HL-60 (cell line): ENCODE measurements around the gene RIPK4.

Experiments used
- CTCF ChIP-seq: IDR thresholded peaks from one replicate; pipeline ENCODE4 v1.5.1; 2011; ENCODE audit warnings: low read length, control low read depth, inconsistent platforms; ENCODE audit not compliant: insufficient read depth
- GABPA ChIP-seq: IDR thresholded peaks from 2 replicates; pipeline ENCODE4 v1.6.1; 2012; ENCODE audit warnings: low read depth
- POLR2AphosphoS5 ChIP-seq: IDR thresholded peaks from 2 replicates; pipeline ENCODE4 v1.6.1; 2012; ENCODE audit warnings: low read depth
- REST ChIP-seq: IDR thresholded peaks from 2 replicates; pipeline ENCODE4 v1.6.1; 2012; ENCODE audit warnings: low read depth; ENCODE audit not compliant: insufficient replicate concordance
- SPI1 ChIP-seq: IDR thresholded peaks from 2 replicates; pipeline ENCODE4 v1.6.1; 2012; ENCODE audit warnings: low read depth, mild to moderate bottlenecking, borderline replicate concordance

GRCh38 chr21:41808094-41808493 is 41.2 kb upstream of the RIPK4 start:
- TF ChIP-seq CTCF = no peak
- no peak for TF ChIP-seq GABPA
- TF ChIP-seq POLR2AphosphoS5 = no peak
- no peak for TF ChIP-seq REST
- TF ChIP-seq SPI1 = no peak
